ENCODE data around the gene CUL7. TPM values are rescaled to one million over a fixed set of nuclear protein-coding genes. Genes with fewer than 3 reads are reported as not detected.
"Not testable (repeated sequence)": the region's sequence is repeated elsewhere in the genome, so short reads cannot be mapped to it uniquely, and the experiment has no call there.

The CUL7 gene
- polyA plus RNA-seq, 3 donors, result 46.6 to 51.4 (median 47.1) TPM

GRCh38 chr6:43020052-43020705 is 33.5 kb downstream of the CUL7 start:
- no peak for DNase-seq (ENCODE audit: low read depth in 3 of 3, low spot score in 2 of 3)

- DNase-seq (ENCODE audit: low read depth in 3 of 3, low spot score in 2 of 3), result no peak
These were observed 34.5 kb downstream of the CUL7 start for GRCh38 chr6:43019152-43019551.

GRCh38 chr6:43016943-43017334 is 36.7 kb downstream of the CUL7 start:
- no peak for DNase-seq (ENCODE audit: low read depth in 3 of 3, low spot score in 2 of 3)

GRCh38 chr6:43016176-43016942 is 37.3 kb downstream of the CUL7 start:
- DNase-seq (ENCODE audit: low read depth in 3 of 3, low spot score in 2 of 3), result no peak

GRCh38 chr6:43014434-43014909 is 39.2 kb downstream of the CUL7 start:
- DNase-seq (ENCODE audit: low read depth in 3 of 3, low spot score in 2 of 3), result no peak

GRCh38 chr6:43013843-43014433 is 39.7 kb downstream of the CUL7 start, which contains the start of the genes KLHDC3 and MEA1:
TSS of gene KLHDC3 (plus strand) at chr6:43014249. CDS start at chr6:43017193, 2,944 bp downstream.
TSS of gene MEA1 (minus strand) at chr6:43013946. CDS start at chr6:43013813, 133 bp downstream.
- DNase-seq (ENCODE audit: low read depth in 3 of 3, low spot score in 2 of 3), result peak; percentile 98 to 99 (median 99)

GRCh38 chr6:43013097-43013842 is 40.4 kb downstream of the CUL7 start:
- DNase-seq (ENCODE audit: low read depth in 3 of 3, low spot score in 2 of 3), result no peak

- no peak for DNase-seq (ENCODE audit: low read depth in 3 of 3, low spot score in 2 of 3)
These were observed 41.3 kb downstream of the CUL7 start for GRCh38 chr6:43012364-43012763.

GRCh38 chr6:43011207-43011606 is 42.4 kb downstream of the CUL7 start:
- no peak for DNase-seq (ENCODE audit: low read depth in 3 of 3, low spot score in 2 of 3)

- no peak for DNase-seq (ENCODE audit: low read depth in 3 of 3, low spot score in 2 of 3)
These were observed 44.5 kb downstream of the CUL7 start for GRCh38 chr6:43009124-43009523.

- DNase-seq (ENCODE audit: low read depth in 3 of 3, low spot score in 2 of 3), result no peak
These were observed 46.5 kb downstream of the CUL7 start for GRCh38 chr6:43007126-43007525.

- no peak for DNase-seq (ENCODE audit: low read depth in 3 of 3, low spot score in 2 of 3)
These were observed 47.4 kb downstream of the CUL7 start for GRCh38 chr6:43006251-43006650.

GRCh38 chr6:43005844-43006243 is 47.8 kb downstream of the CUL7 start:
- no peak for DNase-seq (ENCODE audit: low read depth in 3 of 3, low spot score in 2 of 3)

GRCh38 chr6:43001843-43002242 is 51.8 kb downstream of the CUL7 start:
- no peak for DNase-seq (ENCODE audit: low read depth in 3 of 3, low spot score in 2 of 3)

- not testable (repeated sequence) for DNase-seq (ENCODE audit: low read depth in 3 of 3, low spot score in 2 of 3)
These were observed 55.4 kb downstream of the CUL7 start for GRCh38 chr6:42998205-42998604.

GRCh38 chr6:42996513-42996912 is 57.1 kb downstream of the CUL7 start:
- DNase-seq (ENCODE audit: low read depth in 3 of 3, low spot score in 2 of 3), result no peak

- no peak for DNase-seq (ENCODE audit: low read depth in 3 of 3, low spot score in 2 of 3)
These were observed 60.2 kb downstream of the CUL7 start for GRCh38 chr6:42993445-42993844.

GRCh38 chr6:42989923-42990322 is 63.7 kb downstream of the CUL7 start:
- DNase-seq (ENCODE audit: low read depth in 3 of 3, low spot score in 2 of 3), result no peak

GRCh38 chr6:42988486-42989020 is 65.1 kb downstream of the CUL7 start:
- DNase-seq (ENCODE audit: low read depth in 3 of 3, low spot score in 2 of 3), result no peak

Measured in right renal cortex interstitium (tissue), 3 donors.